GM21737 (cell line): ENCODE measurements around the gene DUSP7.
A peak's percentile ranks its signal among the peaks of the same experiment; 100 is the strongest.

Experiments used
- ATAC-seq: cut with Tn5 transposase; IDR thresholded peaks from one replicate; pipeline ENCODE4 v1.9.1; 2021; ENCODE audit warnings: mild to moderate bottlenecking, moderate library complexity; ENCODE audit not compliant: unreplicated experiment

The DUSP7 gene

GRCh38 chr3:52013802-52014598 is 42.4 kb downstream of the DUSP7 start:
- no peak for ATAC-seq

GRCh38 chr3:52012699-52013098 is 43.7 kb downstream of the DUSP7 start:
- no peak for ATAC-seq

GRCh38 chr3:52010431-52010830 is 45.9 kb downstream of the DUSP7 start:
- no peak for ATAC-seq

- no peak for ATAC-seq
Measured at GRCh38 chr3:52007291-52007690, 49.1 kb downstream of the DUSP7 start.

GRCh38 chr3:52006820-52007133 is 49.6 kb downstream of the DUSP7 start:
- ATAC-seq = no peak

GRCh38 chr3:52006017-52006819 is 50.2 kb downstream of the DUSP7 start:
- ATAC-seq = no peak

GRCh38 chr3:52005571-52005986 is 50.8 kb downstream of the DUSP7 start:
- no peak for ATAC-seq

- no peak for ATAC-seq
Measured at GRCh38 chr3:52004906-52005395, 51.4 kb downstream of the DUSP7 start.

GRCh38 chr3:52004163-52004787 is 52.1 kb downstream of the DUSP7 start:
- ATAC-seq = no peak

GRCh38 chr3:52002748-52003147 is 53.6 kb downstream of the DUSP7 start:
- no peak for ATAC-seq

GRCh38 chr3:52001443-52001974 is 54.9 kb downstream of the DUSP7 start:
- ATAC-seq = peak; percentile 73

- ATAC-seq = no peak
Measured at GRCh38 chr3:51999846-52000245, 56.5 kb downstream of the DUSP7 start.
